Measurements from ENCODE around the gene TUBA4A.
A peak's percentile ranks its signal among the peaks of the same experiment; 100 is the strongest.
"Not testable (repeated sequence)": the region's sequence is repeated elsewhere in the genome, so short reads cannot be mapped to it uniquely, and the experiment has no call there.

The TUBA4A gene

GRCh38 chr2:219287580-219288265, 34.0 kb upstream of the TUBA4A start:
- DNase-seq (ENCODE audit: low spot score) = no peak
- CTCF ChIA-PET = interaction anchor here (1.1 kb wide), 1 partner anchor 10 kb away, joined by 6 read pairs; no protein-coding TSS in a partner anchor
- TF ChIP-seq CTCF (conservative IDR thresholded peaks at IDR 0.05; ENCODE audit: low read depth) = no peak
- peak overlapping the region; percentile 98 for H3K27ac ChIP-seq
- POLR2A ChIA-PET (ENCODE audit: low non-redundant PET) = interaction anchor here (0.6 to 1.6 kb wide), 2 partner anchors 9 to 309 kb away, joined by 4 to 7 read pairs; partner anchors contain the start of gene DNAJB2

GRCh38 chr2:219287116-219287440, 33.4 kb upstream of the TUBA4A start:
- ChIA-PET CTCF (interaction anchor here (3.6 kb wide), 1 partner anchor 8 kb away, joined by 37 read pairs; no protein-coding TSS in a partner anchor), POLR2A (ENCODE audit: low non-redundant PET) (interaction anchor here (0.8 to 1.9 kb wide), 3 partner anchors 8 to 39 kb away, joined by 3 to 7 read pairs (median 6); partner anchors contain the start of gene DNAJB2)
- peak overlapping the region; percentile 98 for H3K27ac ChIP-seq
- not testable (repeated sequence) for DNase-seq (ENCODE audit: low spot score)

- ChIA-PET CTCF (interaction anchor here (0.6 to 3.6 kb wide), 5 partner anchors 9 to 115 kb away, joined by 3 to 37 read pairs (median 4); partner anchors contain the start of genes GLB1L and STK16), POLR2A (ENCODE audit: low non-redundant PET) (interaction anchor here (0.6 to 1.9 kb wide), 5 partner anchors 8 to 194 kb away, joined by 3 to 7 read pairs (median 3); partner anchors contain the start of gene DNAJB2)
- no peak for TF ChIP-seq CTCF (conservative IDR thresholded peaks at IDR 0.05; ENCODE audit: low read depth)
- peak overlapping the region; percentile 98 for H3K27ac ChIP-seq
- DNase-seq (ENCODE audit: low spot score) = peak; percentile 69
Measured at GRCh38 chr2:219286436-219287115, 32.9 kb upstream of the TUBA4A start.

GRCh38 chr2:219285894-219286425, 32.2 kb upstream of the TUBA4A start:
- CTCF ChIA-PET = interaction anchor here (0.6 to 3.6 kb wide), 5 partner anchors 9 to 115 kb away, joined by 3 to 37 read pairs (median 4); partner anchors contain the start of genes GLB1L and STK16
- H3K27ac ChIP-seq = peak overlapping the region; percentile 98
- no peak for TF ChIP-seq CTCF (conservative IDR thresholded peaks at IDR 0.05; ENCODE audit: low read depth)
- POLR2A ChIA-PET (ENCODE audit: low non-redundant PET) = interaction anchor here (0.6 to 1.9 kb wide), 3 partner anchors 12 to 193 kb away, joined by 3 to 6 read pairs (median 3); no protein-coding TSS in a partner anchor
- peak; percentile 90 for DNase-seq (ENCODE audit: low spot score)

- DNase-seq (ENCODE audit: low spot score) = no peak
- peak overlapping the region; percentile 98 for H3K27ac ChIP-seq
- TF ChIP-seq CTCF (conservative IDR thresholded peaks at IDR 0.05; ENCODE audit: low read depth) = no peak
- CTCF ChIA-PET = interaction anchor here (1.3 to 3.6 kb wide), 3 partner anchors 8 to 114 kb away, joined by 3 to 37 read pairs (median 5); no protein-coding TSS in a partner anchor
- POLR2A ChIA-PET (ENCODE audit: low non-redundant PET) = interaction anchor here (1.5 to 1.9 kb wide), 2 partner anchors 11 to 36 kb away, joined by 3 to 6 read pairs; no protein-coding TSS in a partner anchor
Measured at GRCh38 chr2:219285373-219285735, 31.6 kb upstream of the TUBA4A start.

- peak overlapping the region; percentile 98 for H3K27ac ChIP-seq
- POLR2A ChIA-PET (ENCODE audit: low non-redundant PET) = interaction anchor here (1.5 kb wide), 1 partner anchor 35 kb away, joined by 3 read pairs; no protein-coding TSS in a partner anchor
- TF ChIP-seq CTCF (conservative IDR thresholded peaks at IDR 0.05; ENCODE audit: low read depth) = no peak
- CTCF ChIA-PET = interaction anchor here (3.6 kb wide), 1 partner anchor 10 kb away, joined by 37 read pairs; no protein-coding TSS in a partner anchor
- DNase-seq (ENCODE audit: low spot score) = no peak
Measured at GRCh38 chr2:219284501-219285372, 31.0 kb upstream of the TUBA4A start.
